Right lobe of liver (tissue), 6 donors: ENCODE data around the gene ANKS1B. TPM values are rescaled to one million over a fixed set of nuclear protein-coding genes. Genes with fewer than 3 reads are reported as not detected.

Source experiments
- ATAC-seq, 4 donors: fragments of 200-7000 bp; cut with Tn5 transposase; one replicate each; pipeline ENCODE4 v1.9.1; 2020; ENCODE audit warnings: mild to moderate bottlenecking in 4 of 4, moderate library complexity in 4 of 4
- DNase-seq, 3 donors: peaks; one replicate each; pipeline ENCODE4 v3.0.0-alpha.2; 2020
- H3K27ac ChIP-seq, 3 donors: fragments of 200-600 bp; one replicate each; pipeline ENCODE4 v1.8.0; 2022
- H3K27me3 ChIP-seq, 2 donors: fragments of 200-600 bp; one replicate each; pipeline ENCODE4 v1.8.0; 2022
- H3K36me3 ChIP-seq, 4 donors: fragments of 200-600 bp; sonication (generic) in 1 of 4; one replicate each; pipeline versions ENCODE4 v1.5.1 to v1.8.0; 2017 to 2022; ENCODE audit warnings: control low read depth in 1 of 4
- H3K4me1 ChIP-seq, 4 donors: fragments of 200-600 bp; sonication (generic) in 1 of 4; one replicate each; pipeline versions ENCODE4 v1.5.1 to v1.8.0; 2017 to 2022; ENCODE audit warnings: control low read depth in 1 of 4
- H3K4me3 ChIP-seq, 3 donors: fragments of 200-600 bp; one replicate each; pipeline ENCODE4 v1.8.0; 2022
- H3K9me3 ChIP-seq, 4 donors: fragments of 200-600 bp; sonication (generic) in 1 of 4; one replicate each; pipeline versions ENCODE4 v1.5.1 to v1.8.0; 2017 to 2022; ENCODE audit warnings: control low read depth in 1 of 4
- POLR2A ChIP-seq: fragments of 450-650 bp; IDR thresholded peaks from one replicate; pipeline ENCODE4 v1.6.1; 2017; ENCODE audit warnings: antibody characterized with exemption, mild to moderate bottlenecking
- WGBS: methylation state at CpG from one replicate; pipeline ENCODE4 v1.1.6; 2018; ENCODE audit warnings: low coverage, low lambda C conversion rate; ENCODE audit not compliant: insufficient coverage; ENCODE audit errors: missing lambda C conversion rate; 5-methylcytosine and 5-hydroxymethylcytosine counted together
- intact Hi-C, 2 donors: fragments of 100-400 bp; cut with DNase I; formaldehyde crosslinking; loops; one replicate each; pipeline versions ENCODE4 v1.11.2 to v1.14.1; 2022
- total RNA-seq, 6 experiments: library from RNA; depleted of rRNA in 2 of 6; stranded (reverse); fragments of >200 nt in 2 of 6; fragmentation: NEBNext Ultra II Directional in 3 of 6; extraction: Animal tissue kit (Norgen Biotek cat#: 25700) in 3 of 6; gene quantifications; one replicate each; pipeline versions ENCODE4 v1.1.0 to v1.2.4, GENCODE V29; 2016 to 2023
- TF ChIP-seq, protein P1 (sequence below), 4 donors: fragments of 200-600 bp in 3 of 4; fragments of 450-650 bp in 1 of 4; IDR thresholded peaks; one replicate each; pipeline versions ENCODE4 v1.5.1 to v1.8.0; 2016 to 2022; ENCODE audit warnings: antibody characterized with exemption in 4 of 4, mild to moderate bottlenecking in 2 of 4
- donor health status: DM: no; HTN: yes; CAD: no.
- donor health status: DM: no; HTN: no; CAD: no.
- donor health status: DM: no; HTN: no; CAD: no.
- donor health status: DM: no; HTN: yes; CAD: no.
- donor health status: DM: no; HTN: yes; CAD: no.

ANKS1B gene
- total RNA-seq, 6 experiments from 2014 or later, result 0.17 to 1.9 (median 0.44) TPM; not detected in 1

DNA sequence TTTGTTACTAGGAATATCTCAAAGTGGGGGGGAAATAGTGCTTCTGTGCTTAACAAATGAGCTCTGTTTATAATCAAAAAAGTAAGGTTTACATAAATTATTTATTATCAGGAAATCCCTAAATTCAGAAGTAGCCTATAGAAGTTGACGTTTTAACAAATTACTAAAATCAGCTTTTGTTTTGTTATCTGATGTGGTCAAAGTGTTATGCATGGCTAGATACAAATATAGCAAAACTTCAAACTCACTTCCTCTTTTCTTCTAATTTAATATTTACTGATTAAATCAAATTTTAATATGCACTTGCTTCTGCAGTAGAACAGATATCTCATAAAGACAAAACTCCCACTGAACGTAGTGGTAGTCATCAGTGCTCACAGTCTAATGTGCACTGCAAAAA lies 289.7 kb downstream of the ANKS1B start:
- TF ChIP-seq, protein P1, sequence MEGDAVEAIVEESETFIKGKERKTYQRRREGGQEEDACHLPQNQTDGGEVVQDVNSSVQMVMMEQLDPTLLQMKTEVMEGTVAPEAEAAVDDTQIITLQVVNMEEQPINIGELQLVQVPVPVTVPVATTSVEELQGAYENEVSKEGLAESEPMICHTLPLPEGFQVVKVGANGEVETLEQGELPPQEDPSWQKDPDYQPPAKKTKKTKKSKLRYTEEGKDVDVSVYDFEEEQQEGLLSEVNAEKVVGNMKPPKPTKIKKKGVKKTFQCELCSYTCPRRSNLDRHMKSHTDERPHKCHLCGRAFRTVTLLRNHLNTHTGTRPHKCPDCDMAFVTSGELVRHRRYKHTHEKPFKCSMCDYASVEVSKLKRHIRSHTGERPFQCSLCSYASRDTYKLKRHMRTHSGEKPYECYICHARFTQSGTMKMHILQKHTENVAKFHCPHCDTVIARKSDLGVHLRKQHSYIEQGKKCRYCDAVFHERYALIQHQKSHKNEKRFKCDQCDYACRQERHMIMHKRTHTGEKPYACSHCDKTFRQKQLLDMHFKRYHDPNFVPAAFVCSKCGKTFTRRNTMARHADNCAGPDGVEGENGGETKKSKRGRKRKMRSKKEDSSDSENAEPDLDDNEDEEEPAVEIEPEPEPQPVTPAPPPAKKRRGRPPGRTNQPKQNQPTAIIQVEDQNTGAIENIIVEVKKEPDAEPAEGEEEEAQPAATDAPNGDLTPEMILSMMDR (IDR thresholded peaks at IDR 0.05), result no peak
- TF ChIP-seq POLR2A, result no peak
- DNase-seq (no peak), ATAC-seq (no peak)
- Histone ChIP-seq H3K9me3 (no peaks in the 10 kb centered on the region), H3K27me3 (no peaks in the 10 kb centered on the region), H3K4me1 (no peaks in the 10 kb centered on the region), H3K4me3 (no peak overlapping the region), H3K27ac (no peak overlapping the region), H3K36me3 (no peaks in the 10 kb centered on the region)
- intact Hi-C loops, result no loop called here
- WGBS, result 24% methylated on average over 2 of the region's 2 CpGs

DNA sequence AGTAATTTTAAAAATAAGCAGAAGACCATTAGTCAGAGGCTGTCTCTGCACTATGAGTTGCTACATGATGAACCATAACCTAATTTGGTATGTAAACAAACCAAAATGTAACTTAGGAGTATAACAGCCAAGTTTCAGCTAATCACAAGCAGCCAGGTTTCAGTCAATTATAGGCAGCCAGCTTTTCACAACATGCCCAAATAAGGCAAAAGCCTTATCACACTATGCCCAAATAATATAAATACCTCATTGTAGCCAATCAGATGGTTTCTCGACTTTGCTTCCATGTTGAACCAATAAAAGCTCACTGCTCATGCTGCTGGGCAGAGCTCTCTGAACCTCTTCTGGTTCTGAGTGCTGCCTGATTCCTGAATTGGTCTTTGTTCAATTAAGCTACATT lies 298.6 kb downstream of the ANKS1B start:
- Histone ChIP-seq H3K27ac (no peak overlapping the region), H3K4me1 (no peaks in the 10 kb centered on the region), H3K9me3 (no peaks in the 10 kb centered on the region), H3K27me3 (no peaks in the 10 kb centered on the region), H3K36me3 (no peaks in the 10 kb centered on the region), H3K4me3 (no peak overlapping the region)
- DNase-seq, result no peak
- TF ChIP-seq POLR2A, result no peak
- TF ChIP-seq, protein P1 (IDR thresholded peaks at IDR 0.05), result no peak
- no peak for ATAC-seq
- 36% methylated on average over 1 of the region's 1 CpG for WGBS
- intact Hi-C loops, result no loop called here

DNA sequence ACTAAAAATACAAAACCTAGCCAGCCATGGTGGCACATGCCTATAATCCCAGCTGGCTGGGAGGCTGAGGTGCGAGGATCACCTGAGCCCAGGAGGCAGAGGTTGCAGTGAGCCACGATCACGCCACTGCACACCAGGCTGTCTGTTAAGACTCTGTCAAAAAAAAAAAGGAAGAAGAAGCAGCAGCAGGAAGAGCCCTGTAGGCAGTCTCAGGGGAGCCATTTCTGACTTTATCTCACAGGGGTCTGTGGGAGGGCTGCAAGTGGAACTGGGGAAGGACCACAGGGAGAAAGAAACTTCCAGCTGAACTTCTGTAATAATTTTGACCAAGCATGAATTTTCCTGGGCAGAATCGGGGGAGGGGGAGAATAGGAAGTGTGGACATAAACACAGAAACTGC lies 304.5 kb downstream of the ANKS1B start:
- 81% methylated on average over 4 of the region's 4 CpGs for WGBS

DNA sequence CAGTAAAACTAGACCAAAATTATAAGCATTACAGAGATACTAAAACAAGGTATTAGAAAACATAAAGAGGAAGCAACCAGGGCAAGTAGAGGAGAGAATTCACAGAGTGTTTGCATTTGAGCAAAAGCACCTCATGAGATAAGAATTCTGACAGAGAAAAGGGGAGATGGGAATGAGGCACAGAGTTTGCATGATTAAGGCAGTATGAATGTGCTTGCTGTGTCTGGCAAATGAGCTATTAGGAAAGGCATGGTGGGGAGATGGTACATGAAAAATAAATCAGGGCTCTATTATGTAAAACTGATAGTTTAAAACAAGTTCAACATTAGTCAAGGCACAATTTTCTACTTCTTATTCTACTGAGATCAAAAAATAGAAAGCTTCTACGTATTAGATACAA lies 314.1 kb downstream of the ANKS1B start:
- DNase-seq, result no peak
- Histone ChIP-seq H3K27me3 (no peaks in the 10 kb centered on the region), H3K36me3 (no peaks in the 10 kb centered on the region), H3K4me1 (no peaks in the 10 kb centered on the region), H3K4me3 (no peak overlapping the region), H3K27ac (no peak overlapping the region), H3K9me3 (no peaks in the 10 kb centered on the region)
- intact Hi-C loops, result no loop called here
- ATAC-seq, result no peak
- 25% methylated on average over 1 of the region's 1 CpG for WGBS
- TF ChIP-seq POLR2A, result no peak
- TF ChIP-seq, protein P1 (IDR thresholded peaks at IDR 0.05), result no peak

More for the DNA sequence above, 304.5 kb downstream of the ANKS1B start:
- H3K9me3 ChIP-seq, result no peaks in the 10 kb centered on the region
- H3K36me3 ChIP-seq, result no peaks in the 10 kb centered on the region
- ATAC-seq (no peak), DNase-seq (no peak)
- TF ChIP-seq POLR2A, result no peak
- TF ChIP-seq, protein P1 (IDR thresholded peaks at IDR 0.05), result no peak
- intact Hi-C loops, result no loop called here
- no peak overlapping the region for H3K4me3 ChIP-seq
- H3K27me3 ChIP-seq, result no peaks in the 10 kb centered on the region
- no peak overlapping the region for H3K27ac ChIP-seq
- no peaks in the 10 kb centered on the region for H3K4me1 ChIP-seq
